GM18951 (cell line): ENCODE data around the gene CYLD.

Source experiments
- POLR2A ChIP-seq: IDR thresholded peaks from 4 replicates; pipeline ENCODE4 v1.6.1; 2011; ENCODE audit warnings: mild to moderate bottlenecking; ENCODE audit not compliant: insufficient read length, insufficient read depth; ENCODE audit errors: extremely low read depth
- in situ Hi-C: fragments of 300-500 bp; cut with MboI; formaldehyde crosslinking; loops from one replicate; pipeline ENCODE4 v1.12.0; 2022; ENCODE audit warnings: low sequenced_read_pairs, mixed read lengths, inconsistent platforms; ENCODE audit not compliant: unreplicated experiment

Gene CYLD

DNA sequence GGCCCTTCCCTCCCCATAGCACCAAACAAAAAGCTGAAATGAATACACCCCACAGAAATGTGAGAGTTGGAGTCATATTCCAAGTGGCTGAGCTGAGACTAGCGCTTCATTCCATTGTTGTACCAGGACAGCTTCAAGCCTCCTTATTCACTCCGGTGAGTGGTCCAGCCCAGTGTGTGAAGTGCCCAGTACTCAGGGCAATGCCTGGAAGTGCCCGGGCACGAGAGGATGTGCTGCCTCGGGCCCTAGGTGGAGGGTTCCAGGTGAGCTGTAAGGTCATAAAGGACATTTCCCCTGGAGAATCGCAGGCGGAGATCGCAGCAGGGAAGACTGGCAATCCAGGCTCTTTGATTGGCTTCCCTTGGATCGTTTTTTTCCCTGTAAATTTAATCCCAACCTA is 5.4 kb upstream of the CYLD start:
- no peak for TF ChIP-seq POLR2A
- in situ Hi-C loops: no loop called here

DNA sequence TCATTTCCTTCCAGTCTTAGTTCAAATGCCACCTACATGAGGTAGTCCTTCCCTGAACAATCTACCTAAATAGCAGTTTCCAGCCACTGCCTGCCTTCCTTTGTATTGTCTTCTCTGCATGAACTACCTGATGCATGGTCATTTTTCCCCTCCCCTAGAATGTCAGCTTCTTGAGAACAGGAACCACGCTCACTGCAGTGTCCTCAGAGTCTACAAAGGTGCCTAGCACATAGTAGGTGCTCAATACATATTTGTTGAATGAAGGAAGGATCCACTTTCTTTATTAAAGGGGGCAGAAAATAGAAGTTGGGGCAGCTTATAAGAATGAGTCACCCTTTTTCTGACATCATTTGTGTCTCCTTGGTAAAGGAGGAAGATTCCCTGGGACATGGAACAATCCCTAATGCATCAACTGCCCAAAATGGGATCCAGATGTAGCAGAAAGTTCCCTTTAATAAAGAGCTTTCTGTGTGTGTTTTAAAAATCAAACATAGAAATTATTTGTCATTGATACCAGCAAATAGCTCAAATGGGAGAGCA is 4.4 kb upstream of the CYLD start:
- TF ChIP-seq POLR2A: no peak
- in situ Hi-C loops: no loop called here

DNA sequence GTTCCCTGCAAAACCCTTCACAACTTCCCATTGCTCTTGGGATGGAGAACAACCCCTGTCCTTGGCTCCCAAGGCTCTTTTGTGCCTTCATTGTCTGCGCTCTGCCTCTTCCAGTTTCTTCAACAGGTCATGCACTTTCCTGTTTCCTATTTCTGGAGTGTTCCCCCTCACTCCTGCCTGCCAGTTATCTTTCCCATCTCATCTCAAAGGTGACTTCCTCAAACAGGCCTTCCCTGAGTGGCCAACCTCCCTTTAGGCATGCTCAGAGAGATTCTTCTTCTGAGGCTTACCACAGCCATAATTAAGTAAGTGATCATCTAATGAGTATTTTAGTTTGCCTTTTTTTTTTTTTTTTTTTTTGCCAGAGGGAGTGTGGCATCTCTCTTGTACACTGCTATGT is 2.9 kb upstream of the CYLD start:
- no peak for TF ChIP-seq POLR2A
- in situ Hi-C loops: no loop called here

DNA sequence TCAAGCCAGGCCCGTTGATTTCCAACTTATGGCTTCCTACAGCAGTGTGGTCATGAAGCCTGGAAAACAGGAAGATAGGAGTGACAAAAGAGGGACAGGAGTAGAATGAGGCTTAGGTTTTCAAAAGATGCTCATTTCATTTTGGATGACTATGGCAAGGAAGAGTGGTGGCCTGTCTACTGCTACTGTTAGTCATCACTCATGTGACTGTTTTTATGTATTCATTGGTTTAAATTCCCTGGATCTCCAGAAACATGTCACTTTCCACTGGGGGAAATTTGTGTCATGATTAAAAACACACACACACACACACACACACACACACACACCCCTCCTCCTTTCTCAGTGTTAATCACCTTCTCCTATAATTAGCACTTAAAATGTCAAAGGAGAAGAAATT is 1.1 kb upstream of the CYLD start:
- in situ Hi-C loops: no loop called here
- no peak for TF ChIP-seq POLR2A

DNA sequence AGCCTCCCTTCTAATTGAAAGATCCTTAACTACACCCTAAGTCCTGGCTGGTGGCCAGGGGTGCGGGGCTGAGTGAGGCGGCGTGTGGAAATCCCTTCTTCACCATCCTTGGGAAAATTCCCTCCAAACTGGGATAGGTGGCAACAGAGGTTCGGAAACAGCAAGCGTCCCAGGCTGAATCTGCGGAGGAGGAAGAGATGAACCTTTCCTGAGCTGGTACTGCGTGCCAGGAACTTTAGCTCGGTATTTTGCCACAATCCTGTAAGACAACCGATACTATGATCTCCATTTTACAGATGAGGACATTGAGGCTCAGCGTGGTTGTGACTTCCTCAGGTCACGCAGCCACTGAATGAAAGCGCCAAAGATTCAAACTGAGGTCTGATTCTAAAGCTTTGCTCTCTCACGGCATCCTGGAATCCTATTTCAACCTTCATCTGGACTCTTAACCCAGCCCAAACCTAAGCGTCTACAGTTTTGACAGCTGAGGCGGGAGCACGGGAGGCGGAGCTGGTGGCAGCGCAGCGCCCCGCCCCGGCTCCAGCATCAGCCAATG is 583 bp upstream of the CYLD start:
- in situ Hi-C loops: no loop called here
- TF ChIP-seq POLR2A: no peak

DNA sequence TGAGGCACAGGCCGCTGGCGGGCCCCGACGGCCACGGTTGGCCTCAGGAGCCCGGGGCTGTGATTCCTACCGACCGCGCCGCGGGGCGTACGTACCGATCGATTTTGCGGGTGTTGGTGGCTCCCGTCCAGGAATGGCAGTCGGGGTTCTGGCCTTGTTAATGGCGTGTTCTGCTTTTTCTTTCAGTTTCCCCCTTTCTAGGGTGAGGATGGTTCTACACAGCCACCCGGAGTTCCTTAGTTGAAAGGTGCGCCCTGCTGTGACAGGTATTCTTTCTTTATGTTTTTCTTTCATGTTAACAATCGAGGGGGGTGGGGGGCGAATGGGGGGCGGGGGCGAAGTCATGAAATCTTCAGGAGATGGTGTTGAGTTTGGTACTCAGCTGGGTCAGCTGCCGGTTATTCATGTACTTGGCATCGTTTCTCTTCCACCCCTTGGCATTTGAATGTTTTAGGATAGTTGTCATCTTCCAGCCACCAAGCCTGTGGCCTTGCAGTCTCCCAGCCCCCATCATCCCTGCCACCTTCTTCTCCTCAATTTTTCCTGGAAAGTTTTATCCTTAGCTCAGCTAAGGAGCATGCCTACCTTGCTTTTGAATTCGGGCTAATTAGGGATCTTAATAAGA is 802 bp downstream of the CYLD start:
- in situ Hi-C loops: no loop called here
- no peak for TF ChIP-seq POLR2A

DNA sequence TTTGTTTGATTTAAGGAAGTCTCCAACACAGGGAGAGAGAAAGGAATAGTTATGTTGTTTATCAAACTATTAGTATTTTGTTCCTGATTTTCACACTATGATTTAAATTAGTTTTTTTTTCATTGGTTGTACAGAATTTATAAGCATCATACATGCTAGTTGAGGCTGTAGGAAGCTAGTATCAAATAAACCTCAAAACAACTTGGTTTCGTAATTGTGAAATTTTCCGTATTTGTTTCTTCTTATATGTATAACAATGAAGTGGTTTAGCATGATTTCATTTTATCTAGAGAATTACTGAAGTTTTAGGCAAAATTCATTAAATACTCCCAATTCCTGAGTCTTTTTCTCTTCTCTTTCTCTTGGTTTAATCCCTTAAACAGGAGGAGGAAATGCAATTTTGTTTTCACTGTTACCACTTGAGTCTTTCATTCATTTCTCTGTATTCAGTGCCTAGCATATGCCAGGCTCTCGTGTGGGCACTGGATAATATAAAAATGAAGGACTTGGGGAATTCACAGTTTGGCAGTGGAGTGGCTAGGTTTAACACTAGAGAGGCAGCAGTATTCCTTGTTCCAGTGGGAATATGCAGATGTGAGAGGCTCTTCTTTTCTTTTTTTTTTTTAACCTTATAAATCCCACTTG is 1.8 kb downstream of the CYLD start:
- TF ChIP-seq POLR2A: no peak
- in situ Hi-C loops: no loop called here

DNA sequence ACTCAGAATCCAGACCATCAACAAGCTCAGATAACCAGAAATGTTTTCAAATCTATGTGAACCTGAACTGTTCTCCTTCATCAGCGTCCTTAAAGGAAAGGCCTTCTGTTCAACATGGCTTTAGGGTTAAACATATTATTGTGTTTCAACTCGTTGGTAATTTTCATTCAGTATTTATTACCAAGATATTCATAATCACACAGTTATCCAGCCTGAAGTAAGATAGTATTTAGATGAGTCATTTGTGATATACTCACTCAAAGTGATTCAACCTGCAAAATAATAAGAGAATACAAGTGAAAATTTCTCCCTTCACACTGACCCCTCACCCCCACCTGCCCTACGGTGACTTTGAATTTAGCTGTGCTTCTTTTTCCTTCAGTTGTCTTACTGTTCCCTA is 3.0 kb downstream of the CYLD start:
- in situ Hi-C loops: no loop called here

DNA sequence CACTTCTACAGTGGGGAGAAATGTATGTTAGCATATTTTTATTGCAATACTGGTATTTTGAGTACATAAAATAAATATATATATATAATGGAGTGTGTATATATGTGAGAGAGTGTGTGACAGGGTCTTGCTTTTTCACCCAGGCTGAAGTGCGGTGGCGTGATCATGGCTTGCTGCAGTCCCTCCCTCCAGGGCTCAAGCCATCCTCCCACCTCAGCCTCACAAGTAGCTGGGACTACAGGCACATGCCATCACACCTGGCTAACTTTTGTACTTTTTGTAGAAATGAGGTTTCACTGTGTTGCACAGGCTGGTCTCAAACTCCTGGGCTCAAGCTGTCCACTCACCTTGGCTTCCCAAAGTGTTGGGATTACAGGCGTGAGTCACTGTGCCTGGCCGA is 4.1 kb downstream of the CYLD start:
- no peak for TF ChIP-seq POLR2A
- in situ Hi-C loops: no loop called here

More for the DNA sequence above, 3.0 kb downstream of the CYLD start:
- TF ChIP-seq POLR2A: no peak

DNA sequence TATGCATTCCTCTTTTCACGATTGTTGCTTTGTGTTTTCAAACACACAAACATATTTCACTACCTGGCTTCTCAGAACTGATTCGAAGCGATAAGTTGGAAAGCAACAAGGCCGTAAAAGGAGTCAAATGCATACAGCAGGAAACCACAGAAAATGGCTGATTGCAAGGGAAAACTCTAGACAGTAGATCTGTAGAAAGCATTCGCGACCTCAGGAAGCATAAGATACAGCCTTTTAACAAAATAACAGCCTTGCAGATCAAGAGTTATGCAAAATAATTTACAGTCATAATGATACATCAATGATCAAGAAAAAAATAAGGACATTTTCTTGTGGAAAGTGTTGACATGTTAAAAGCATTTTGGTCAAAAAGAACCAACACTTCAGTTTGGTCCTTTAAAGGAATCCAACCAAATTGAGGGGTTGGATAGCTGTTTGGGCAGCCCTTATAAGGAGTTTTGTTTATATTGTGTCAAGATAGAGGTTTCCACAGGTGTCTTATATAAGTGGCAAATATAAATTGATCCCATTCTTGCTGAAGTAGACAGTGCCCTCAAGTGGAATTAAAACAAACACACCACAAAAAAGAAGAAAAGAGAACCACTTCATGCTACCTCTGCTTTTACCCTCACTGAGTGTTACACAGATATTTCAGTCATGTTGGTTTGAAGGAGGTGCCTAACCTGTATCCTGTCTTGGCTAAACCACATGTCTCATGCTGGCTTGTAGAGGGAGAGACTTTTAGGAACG is 5.5 kb downstream of the CYLD start:
- in situ Hi-C loops: no loop called here
- TF ChIP-seq POLR2A: no peak

DNA sequence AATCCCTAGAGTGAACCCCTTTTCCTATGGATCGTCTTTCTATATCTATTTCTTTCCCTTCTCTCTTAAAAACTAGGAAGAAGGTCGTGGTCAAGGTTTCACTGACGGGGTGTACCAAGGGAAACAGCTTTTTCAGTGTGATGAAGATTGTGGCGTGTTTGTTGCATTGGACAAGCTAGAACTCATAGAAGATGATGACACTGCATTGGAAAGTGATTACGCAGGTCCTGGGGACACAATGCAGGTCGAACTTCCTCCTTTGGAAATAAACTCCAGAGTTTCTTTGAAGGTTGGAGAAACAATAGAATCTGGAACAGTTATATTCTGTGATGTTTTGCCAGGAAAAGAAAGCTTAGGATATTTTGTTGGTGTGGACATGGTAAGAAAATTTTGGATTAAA is 9.6 kb downstream of the CYLD start:
- in situ Hi-C loops: no loop called here
- no peak for TF ChIP-seq POLR2A

DNA sequence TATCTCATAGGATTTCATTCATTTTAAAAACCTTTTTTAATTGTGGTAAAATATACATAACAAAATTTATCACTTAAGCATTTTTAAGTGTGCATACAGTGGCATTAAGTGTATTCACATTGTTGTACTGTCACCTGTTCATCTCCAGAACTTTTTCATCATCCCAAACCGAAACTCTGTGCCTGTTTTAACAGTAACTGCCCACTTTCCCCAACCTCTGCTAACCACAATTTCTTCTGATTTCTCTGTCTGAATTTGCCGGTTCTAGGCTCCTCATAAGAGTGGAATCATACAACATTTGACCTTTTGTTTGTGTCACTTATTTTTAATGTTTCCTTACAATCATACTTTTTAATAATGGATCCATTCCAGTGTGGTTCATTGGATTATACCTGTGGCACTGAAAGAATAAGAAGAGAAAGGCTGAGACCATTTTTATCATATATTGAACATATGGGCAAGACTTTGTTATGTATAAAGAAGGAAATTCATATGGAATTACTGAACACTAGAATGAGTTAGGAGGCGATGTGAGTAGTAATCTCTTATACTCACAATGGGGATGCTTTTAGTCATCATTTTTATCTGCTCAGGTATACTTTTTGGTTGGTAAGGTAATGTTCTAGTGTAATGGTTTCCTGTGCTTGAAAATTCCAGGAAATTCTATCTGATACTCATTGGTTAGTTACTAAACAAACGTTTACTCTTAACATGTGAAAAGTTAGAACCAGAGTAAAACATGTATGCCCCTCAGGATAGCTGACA is 10.8 kb downstream of the CYLD start:
- in situ Hi-C loops: no loop called here
- no peak for TF ChIP-seq POLR2A

DNA sequence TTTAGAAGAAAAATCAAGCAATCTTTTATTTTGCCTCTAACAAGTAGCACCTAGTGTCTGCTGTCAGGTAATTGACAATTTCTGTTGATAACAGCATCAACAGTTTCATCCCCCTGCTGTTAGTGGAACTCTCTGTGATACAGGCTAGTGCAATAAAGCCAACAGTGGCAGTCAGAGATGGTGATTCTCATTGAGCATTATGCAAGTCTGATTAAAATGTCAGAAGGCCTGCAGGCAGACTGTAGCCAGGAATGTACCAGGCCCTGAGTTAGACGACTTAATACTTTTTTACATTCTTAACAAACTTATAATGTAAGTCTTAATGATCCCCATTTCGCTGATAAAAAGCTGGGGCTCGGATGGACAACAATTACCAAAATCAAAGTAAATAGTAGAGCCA is 14.6 kb downstream of the CYLD start:
- TF ChIP-seq POLR2A: no peak
- in situ Hi-C loops: no loop called here
